ENCODE results near the gene RBM33.

- TF ChIP-seq MAX (IDR thresholded peaks at IDR 0.05): no peak
- no peak for TF ChIP-seq TEAD4 (IDR thresholded peaks at IDR 0.05)
- no peak for TF ChIP-seq CEBPB (IDR thresholded peaks at IDR 0.05)
- no peak for TF ChIP-seq YY1 (IDR thresholded peaks at IDR 0.05; ENCODE audit: low read depth)
- no peak for TF ChIP-seq RAD21 (IDR thresholded peaks at IDR 0.05; ENCODE audit: low read depth)
- no peak for TF ChIP-seq ZBTB7A (IDR thresholded peaks at IDR 0.05; ENCODE audit: low read depth)
- no peak for TF ChIP-seq EP300 (IDR thresholded peaks at IDR 0.05; ENCODE audit: borderline replicate concordance)
- TF ChIP-seq FOXM1 (IDR thresholded peaks at IDR 0.05; ENCODE audit: borderline replicate concordance, low read depth): no peak
Observed at GRCh38 chr7:155611808-155612447, 32.5 kb upstream of the RBM33 start.
